GM15510 (cell line): Measurements from ENCODE around the gene THSD4.

ENCODE experiments used
- POLR2A ChIP-seq: IDR thresholded peaks from 3 replicates; pipeline ENCODE4 v1.6.1; 2011; ENCODE audit warnings: borderline replicate concordance; ENCODE audit not compliant: insufficient read length; ENCODE audit errors: extremely low read depth

Gene THSD4

GRCh38 chr15:71512682-71513006 is 397.4 kb downstream of the THSD4 start:
- no peak for TF ChIP-seq POLR2A

- no peak for TF ChIP-seq POLR2A
These were observed 400.3 kb downstream of the THSD4 start for GRCh38 chr15:71515375-71516186.

DNA sequence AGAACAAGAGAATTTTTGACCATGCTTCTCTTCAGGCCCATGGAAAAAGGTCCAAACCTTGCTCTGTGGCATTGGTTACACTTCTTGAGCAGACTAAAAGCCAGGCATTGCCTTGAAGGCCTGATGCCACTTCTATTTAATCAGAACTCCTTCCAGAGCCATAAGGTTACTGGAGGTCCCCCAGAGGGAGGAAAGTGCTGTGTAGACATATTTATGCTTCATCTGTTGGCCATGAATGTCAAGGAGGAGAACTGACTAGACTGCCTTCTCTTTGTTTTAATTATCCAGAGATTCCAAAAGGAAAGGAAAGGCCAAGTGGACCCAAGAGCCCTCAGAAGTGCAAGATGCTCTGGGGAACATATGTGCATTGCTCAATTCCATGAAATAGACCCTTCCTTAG is 402.5 kb downstream of the THSD4 start:
- TF ChIP-seq POLR2A = no peak

GRCh38 chr15:71518661-71519060 is 403.4 kb downstream of the THSD4 start:
- no peak for TF ChIP-seq POLR2A

GRCh38 chr15:71526060-71526820 is 411.0 kb downstream of the THSD4 start:
- TF ChIP-seq POLR2A = no peak

GRCh38 chr15:71529361-71529760 is 414.1 kb downstream of the THSD4 start:
- TF ChIP-seq POLR2A = no peak

- no peak for TF ChIP-seq POLR2A
These were observed 414.8 kb downstream of the THSD4 start for GRCh38 chr15:71530116-71530515.

GRCh38 chr15:71532994-71533393 is 417.7 kb downstream of the THSD4 start:
- TF ChIP-seq POLR2A = no peak

DNA sequence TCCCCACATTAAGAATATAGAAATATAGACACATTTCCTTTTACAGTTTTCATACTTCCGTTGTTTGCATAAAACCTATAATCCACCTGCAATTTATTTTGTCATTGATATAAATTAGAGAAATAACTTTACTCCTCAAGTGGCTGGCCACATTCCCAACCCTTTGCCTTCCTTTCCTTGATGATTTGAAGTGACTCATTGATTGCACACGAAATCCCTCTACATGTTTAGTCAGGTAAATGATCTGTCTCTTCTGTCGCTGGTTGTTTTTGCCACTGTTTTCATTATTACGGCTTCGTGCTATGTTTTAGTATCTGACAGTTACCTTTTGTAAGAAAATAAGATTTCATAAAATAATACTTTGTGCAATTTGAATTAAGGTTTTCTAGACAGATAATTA is 422.9 kb downstream of the THSD4 start:
- no peak for TF ChIP-seq POLR2A

DNA sequence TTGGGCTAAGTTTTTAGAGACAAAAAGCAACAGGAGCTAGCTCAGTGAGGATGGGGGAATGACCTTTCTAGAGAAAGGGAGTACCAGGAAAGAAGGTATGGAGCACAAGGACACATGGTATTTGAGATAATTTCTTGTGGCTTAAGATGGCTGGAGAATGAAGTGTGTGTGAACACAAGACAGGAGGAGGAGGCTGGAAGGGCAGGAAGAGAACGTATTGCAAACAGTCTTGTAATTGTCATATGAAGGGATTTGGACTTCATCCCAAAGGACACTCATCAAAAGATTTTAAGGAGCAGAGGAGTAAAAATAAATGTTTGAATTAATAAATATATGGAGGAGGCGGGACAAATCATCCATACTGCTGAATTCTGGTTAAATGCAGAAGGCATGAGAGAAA is 426.5 kb downstream of the THSD4 start:
- no peak for TF ChIP-seq POLR2A

GRCh38 chr15:71542836-71543235 is 427.6 kb downstream of the THSD4 start:
- no peak for TF ChIP-seq POLR2A

DNA sequence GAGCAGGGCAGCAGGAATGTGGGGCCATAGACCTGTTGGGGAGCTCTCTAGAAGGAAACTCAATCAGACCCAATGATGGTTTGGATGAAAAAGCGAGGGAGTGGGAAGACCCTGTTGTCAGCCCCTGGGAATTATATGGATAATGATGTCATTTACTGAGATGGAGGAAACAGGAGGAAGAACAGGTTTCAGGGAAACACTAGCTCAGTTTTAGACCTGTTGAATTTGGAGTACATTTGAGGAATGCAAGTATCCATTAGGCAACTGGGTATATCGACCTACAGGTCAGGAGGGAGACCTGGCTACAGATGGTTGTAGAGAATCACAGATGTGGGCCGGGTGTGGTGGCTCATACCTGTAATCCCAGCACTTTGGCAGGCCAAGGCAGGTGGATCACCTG is 428.1 kb downstream of the THSD4 start:
- no peak for TF ChIP-seq POLR2A

- TF ChIP-seq POLR2A = no peak
These were observed 430.0 kb downstream of the THSD4 start for GRCh38 chr15:71545223-71545760.

DNA sequence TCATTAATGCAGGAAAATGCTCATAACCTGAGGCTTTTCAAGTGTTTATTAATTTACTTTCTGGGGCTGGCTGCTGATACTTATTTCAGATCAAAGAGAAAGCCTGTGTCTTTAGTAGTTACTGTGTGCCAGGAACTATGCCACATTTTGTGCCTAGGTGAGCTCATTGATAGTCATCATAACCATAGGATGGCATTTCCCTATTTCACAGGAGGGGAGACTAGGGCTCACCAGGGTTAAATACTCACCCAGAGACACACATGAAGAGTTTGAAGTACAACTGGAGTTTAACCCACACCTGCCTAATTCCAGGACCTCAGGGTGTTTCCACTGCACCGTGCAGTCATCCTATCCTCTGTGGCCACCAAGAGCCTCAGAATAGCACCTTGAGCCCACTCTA is 430.7 kb downstream of the THSD4 start:
- no peak for TF ChIP-seq POLR2A

GRCh38 chr15:71547011-71547410 is 431.7 kb downstream of the THSD4 start:
- TF ChIP-seq POLR2A = no peak

DNA sequence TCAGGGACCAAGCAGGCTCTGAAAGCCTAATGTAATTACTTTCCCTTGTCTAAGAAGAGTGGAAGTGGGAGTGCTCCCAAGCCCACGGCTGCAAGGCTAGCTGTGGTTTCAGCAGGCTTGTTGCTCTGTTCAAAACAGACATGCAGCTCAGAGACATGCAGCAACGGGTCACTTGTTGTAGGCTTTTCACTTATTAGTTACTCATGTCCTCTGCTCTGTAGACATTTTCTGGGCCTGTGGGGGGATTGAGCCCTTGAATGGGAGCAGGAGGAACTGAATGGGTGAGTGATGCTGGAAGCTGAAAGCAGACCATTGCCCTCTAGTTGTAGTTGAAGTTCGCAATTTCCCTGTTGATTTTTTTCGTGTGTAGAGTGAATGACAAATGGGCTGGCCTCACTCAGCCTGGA is 433.1 kb downstream of the THSD4 start:
- TF ChIP-seq POLR2A = no peak
